ENCODE results near the gene MTERF4.
"Not testable (repeated sequence)": the region's sequence is repeated elsewhere in the genome, so short reads cannot be mapped to it uniquely, and the experiment has no call there.

Gene MTERF4

GRCh38 chr2:241110607-241111439 lies 8.7 kb upstream of the MTERF4 start:
- no peak for DNase-seq

DNA sequence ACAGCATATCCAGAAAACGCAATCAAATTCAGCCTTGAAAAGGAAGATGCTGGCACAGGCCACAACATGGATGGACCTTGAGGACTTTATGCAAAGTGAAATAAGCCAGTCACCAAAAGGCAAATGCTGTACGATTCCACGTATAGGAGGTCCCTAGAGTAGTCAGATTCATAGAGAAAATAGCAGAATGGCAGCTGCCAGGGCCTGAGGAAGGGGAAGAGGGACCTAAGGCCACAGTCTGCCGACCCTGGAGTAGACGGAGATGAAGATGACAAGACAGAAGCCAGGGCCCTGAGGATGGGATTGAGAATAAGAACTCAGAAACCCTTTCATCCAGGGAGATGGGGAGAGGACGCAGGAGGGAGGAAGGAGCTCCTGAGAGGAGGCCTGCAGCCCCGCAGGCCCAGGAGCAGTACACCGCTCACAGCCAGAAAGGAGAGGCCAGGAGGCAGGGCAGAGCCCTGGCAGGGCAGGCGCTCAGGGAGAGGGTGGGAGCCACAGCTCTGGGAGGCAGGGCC lies 8.1 kb upstream of the MTERF4 start:
- DNase-seq, result no peak

- no peak for DNase-seq
Measured at GRCh38 chr2:241109210-241110088, 7.4 kb upstream of the MTERF4 start.

- DNase-seq, result no peak
Measured at GRCh38 chr2:241108271-241109209, 6.5 kb upstream of the MTERF4 start.

DNA sequence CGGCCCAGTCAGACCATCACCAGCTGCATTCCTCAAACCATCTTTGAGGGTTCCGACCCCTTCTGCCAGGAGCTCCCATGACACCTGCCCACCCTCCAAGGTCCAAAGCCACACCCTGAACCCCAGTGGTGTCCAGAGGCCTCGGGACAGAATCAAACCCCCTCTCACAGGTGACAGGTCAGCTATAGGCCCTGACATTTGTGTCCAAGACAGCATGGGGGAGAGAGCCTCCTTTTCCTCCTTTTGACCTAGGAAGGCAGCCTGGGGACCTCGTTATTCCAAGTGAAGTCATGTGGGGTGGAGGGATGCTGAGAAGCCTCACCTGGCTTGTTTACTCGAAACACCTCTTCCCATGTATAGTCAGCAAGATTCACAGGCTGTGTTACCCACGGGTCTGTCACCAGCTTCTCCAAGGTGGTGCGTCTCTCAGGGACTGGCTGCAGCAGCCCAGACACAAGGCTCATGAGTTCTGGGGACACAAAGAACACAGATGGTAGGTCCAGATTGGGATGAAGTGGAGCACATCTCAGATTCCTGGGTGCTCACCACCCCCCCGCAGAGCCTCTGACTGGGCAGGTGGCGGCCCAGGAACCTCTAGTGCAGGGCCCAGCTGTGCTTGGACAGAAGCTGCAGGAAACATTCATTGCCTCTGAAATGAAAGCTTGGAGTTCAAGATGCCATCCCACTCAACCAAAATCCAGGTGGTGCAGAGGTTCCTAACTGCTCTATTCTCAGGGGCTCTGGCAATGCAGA lies 5.1 kb upstream of the MTERF4 start:
- no peak for DNase-seq

DNA sequence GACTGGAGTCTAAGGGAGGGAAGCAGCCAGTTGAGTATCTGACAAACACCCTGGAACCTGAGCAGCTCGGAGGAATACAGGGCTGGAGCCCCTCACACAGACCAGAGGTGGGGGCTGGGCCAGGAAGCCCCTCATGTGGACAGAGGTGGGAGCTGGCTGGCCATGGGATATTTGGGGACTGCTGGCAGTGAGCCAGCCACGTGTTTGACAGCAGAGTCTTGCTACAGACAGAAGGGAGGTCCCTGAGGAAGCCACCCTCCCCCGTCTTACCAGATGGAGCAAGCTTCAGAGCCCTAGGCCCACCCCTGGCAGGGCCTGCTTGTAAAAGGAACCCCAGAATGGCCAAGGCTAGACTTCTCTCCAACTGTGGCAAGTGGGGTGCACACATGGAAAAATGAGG lies 3.6 kb upstream of the MTERF4 start:
- DNase-seq, result no peak

- DNase-seq, result not testable (repeated sequence)
Measured at GRCh38 chr2:241104611-241105010, 2.5 kb upstream of the MTERF4 start.

GRCh38 chr2:241103176-241103595 lies 1.1 kb upstream of the MTERF4 start:
- DNase-seq, result no peak

DNA sequence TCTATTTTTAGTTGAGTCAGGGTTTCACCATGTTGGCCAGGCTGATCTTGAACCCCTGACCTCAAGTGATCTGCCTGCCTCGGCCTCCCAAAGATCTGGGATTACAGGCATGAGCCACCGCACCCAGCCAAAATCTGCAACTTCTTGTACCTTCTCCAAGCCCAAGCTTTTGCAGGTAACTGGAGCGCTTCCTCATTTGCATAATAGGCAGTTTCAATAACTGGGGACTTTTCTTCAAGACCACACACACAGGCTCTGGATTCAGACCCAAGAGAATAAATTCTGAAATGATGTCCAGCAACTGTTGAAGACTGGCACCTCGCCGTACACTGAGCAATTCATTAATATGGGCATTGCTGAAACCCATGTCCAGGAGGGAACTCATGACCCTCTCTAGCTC lies 2.8 kb downstream of the MTERF4 start:
- no peak for DNase-seq

GRCh38 chr2:241096979-241097378 lies 5.1 kb downstream of the MTERF4 start:
- DNase-seq, result no peak

DNA sequence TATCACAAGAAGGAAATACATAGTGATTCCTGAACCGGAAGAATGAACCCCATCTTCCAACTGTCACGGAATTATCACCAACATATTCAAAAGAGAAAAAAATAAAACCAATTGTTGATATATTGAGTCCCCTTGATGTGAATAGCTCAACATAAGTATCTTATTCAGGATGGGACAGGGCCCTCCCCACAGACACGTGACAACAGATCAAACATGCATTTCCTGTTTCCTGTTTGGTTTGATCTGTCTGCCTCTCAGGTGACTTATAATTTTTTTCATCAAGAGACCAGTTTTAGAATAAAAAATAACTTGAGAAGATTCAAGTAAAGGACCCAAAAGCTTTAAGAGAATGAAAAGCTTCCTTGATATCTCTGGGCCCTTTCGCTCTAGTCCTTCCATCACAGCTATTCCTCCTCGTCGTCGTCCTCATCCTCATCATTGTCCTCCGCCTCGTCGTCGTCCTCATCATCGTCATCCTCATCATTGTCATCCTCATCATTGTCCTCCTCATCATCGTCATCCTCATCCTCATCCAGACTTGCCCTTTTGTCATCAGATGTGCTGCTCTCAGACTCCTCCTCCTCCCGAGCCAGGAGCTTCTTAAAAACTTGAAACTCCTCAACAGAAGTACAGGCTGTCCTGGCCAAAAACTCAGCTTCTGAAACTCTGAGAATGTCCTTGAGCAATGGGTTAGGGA lies 6.3 kb downstream of the MTERF4 start:
- DNase-seq, result no peak

- no peak for DNase-seq
Measured at GRCh38 chr2:241094924-241095420, 7.1 kb downstream of the MTERF4 start.

GRCh38 chr2:241094172-241094571 lies 7.9 kb downstream of the MTERF4 start:
- DNase-seq, result no peak

DNA sequence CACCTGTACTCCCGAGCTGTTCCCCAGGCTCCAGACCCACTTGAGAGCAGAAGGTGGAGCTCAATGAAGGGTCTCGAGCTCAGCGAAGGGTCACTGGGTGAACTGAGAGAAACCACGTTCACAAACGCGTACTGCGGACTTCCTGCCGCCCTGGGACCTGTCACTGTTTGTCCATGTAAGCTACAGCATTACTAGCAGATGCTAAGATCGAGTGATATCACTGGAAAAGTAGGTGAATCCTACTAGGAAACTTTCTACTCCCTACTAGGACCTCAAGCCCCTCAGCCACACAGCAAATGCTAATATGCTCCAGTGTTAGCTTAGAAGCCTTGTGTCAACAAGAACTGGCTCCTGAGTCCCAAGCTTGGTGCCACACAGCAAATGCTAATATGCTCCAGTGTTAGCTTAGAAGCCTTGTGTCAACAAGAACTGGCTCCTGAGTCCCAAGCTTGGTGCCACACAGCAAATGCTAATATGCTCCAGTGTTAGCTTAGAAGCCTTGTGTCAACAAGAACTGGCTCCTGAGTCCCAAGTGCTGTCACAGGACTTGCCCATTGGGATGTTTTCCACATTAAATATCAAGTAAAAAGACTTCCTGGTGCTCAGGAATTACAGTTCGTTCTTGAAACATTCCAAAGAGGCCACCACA lies 8.8 kb downstream of the MTERF4 start:
- not testable (repeated sequence) for DNase-seq

- DNase-seq, result no peak
Measured at GRCh38 chr2:241092677-241093076, 9.4 kb downstream of the MTERF4 start.

DNA sequence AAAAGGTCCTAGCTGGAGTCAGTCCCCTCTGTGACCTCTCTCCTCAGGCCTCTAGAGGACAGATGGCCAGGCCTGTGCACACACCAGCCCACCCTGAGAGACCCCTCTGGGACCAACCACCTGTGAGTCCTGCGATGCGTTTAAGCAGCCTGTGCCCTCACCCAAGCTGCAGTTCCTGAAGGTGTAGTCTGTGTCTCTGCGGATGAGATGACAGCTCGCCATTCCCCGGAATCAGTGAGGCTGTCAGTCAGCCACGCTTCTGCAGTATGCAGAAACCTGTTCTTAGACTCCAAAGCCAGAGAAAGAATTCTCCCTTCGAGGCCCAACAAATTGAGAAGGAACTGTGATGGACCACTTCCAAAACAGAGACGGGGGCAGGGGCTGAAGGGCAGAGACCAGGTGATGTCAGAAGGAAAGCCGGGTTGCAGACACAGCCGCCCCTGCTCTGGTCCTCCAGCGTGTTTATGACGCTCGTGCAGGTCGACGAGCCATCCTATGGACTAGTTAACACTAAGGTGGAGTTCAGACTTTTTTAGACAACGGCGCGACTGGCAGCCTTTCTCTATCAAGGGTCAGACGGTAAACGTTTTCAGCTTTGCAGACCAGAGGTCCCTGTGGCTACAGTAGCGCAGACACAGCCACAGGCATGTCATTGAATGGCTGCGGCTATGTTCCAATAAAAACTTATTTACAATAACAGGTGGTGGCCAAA lies 10.2 kb downstream of the MTERF4 start:
- no peak for DNase-seq

- DNase-seq, result no peak
Measured at GRCh38 chr2:241091201-241091600, 10.9 kb downstream of the MTERF4 start.

DNA sequence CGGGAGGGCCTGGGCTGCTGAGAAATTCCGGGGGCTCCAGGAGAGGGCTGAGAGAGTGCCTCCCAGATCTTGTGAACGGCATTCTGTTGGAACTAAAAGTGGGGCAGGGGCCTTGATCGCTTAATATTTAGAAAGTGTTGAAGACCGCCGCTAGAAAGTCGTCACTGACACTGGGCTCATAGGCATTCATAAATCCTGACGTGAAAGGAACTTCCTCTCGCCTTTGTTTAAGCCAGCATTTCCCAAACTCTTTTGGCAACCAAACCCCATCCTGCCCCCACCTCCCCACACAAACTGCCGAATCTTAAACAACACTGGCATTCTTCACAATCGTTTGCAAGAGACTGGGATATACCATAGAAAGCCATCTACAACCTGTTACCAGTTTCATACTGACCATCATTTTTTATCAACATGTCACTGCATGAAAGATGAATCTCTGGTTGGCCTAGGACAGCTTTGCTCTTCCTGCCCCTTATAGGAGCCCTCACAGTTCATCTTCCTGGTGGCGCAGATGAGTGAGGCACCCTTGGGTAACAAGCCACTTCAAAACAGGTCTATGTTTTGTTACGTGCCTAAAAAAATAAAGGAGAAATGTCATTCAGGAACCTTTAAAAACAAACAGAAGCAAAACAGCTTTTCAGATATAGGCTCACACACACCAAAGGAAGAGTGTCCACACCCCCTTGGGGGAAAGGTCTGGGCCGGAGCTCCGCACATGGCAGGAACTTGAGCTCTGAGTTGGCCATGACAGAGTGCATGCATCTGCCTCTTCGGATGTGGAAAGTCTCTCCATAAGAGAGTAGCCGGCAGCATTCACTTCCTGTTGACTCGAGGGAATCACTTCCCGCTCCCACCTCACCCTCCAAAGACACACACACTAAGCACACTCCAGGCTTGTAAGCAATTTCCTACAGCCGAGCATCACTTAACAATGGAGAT lies 13.0 kb downstream of the MTERF4 start:
- DNase-seq, result no peak

GRCh38 chr2:241088376-241088775 lies 13.7 kb downstream of the MTERF4 start:
- no peak for DNase-seq

All from NCI-H2081 treated with DMSO at 0.1 percent for 48 hours (cell line).